ENCODE measurements around the gene HCN3. TPM values are rescaled to one million over a fixed set of nuclear protein-coding genes. Genes with fewer than 3 reads are reported as not detected.
"Not testable (repeated sequence)": the region's sequence is repeated elsewhere in the genome, so short reads cannot be mapped to it uniquely, and the experiment has no call there.

The HCN3 gene
- total and polyA plus RNA-seq, 4 donors = 0.13 to 5.7 (median 2.4) TPM

- H3K36me3 ChIP-seq (ENCODE audit: control insufficient read depth in 1 of 2, insufficient read depth in 2 of 2, low read length in 1 of 2) = no peaks in the 10 kb centered on the region
- no peak overlapping the region for H3K4me3 ChIP-seq (ENCODE audit: low read length in 2 of 2)
- H3K27ac ChIP-seq (ENCODE audit: low read depth in 1 of 2, low read length in 2 of 2) = no peak overlapping the region
- 84 to 86% methylated on average over 6 of the region's 6 CpGs for WGBS, 2 donors
- DNase-seq (peak in 1 of 2 donors; percentile 15), ATAC-seq (ENCODE audit: low FRiP score) (no peak)
- no peaks in the 10 kb centered on the region for H3K27me3 ChIP-seq (ENCODE audit: control insufficient read depth in 1 of 2, insufficient read depth in 2 of 2, low read length in 1 of 2)
- H3K9me3 ChIP-seq (ENCODE audit: control insufficient read depth, low read length) = no peaks in the 10 kb centered on the region
- H3K4me1 ChIP-seq (ENCODE audit: control insufficient read depth in 1 of 2, insufficient read depth in 2 of 2, low read length in 2 of 2) = no peaks in the 10 kb centered on the region
- intact Hi-C loops (cut with DNase I) = no loop called here
Measured at GRCh38 chr1:155326020-155326526, 48.8 kb downstream of the HCN3 start.

GRCh38 chr1:155326631-155327037 is 49.4 kb downstream of the HCN3 start:
- Histone ChIP-seq H3K4me3 (ENCODE audit: low read length in 2 of 2) (no peak overlapping the region), H3K4me1 (ENCODE audit: control insufficient read depth in 1 of 2, insufficient read depth in 2 of 2, low read length in 2 of 2) (no peaks in the 10 kb centered on the region), H3K27ac (ENCODE audit: low read depth in 1 of 2, low read length in 2 of 2) (no peak overlapping the region), H3K36me3 (ENCODE audit: control insufficient read depth in 1 of 2, insufficient read depth in 2 of 2, low read length in 1 of 2) (no peaks in the 10 kb centered on the region), H3K9me3 (ENCODE audit: control insufficient read depth, low read length) (no peaks in the 10 kb centered on the region), H3K27me3 (ENCODE audit: control insufficient read depth in 1 of 2, insufficient read depth in 2 of 2, low read length in 1 of 2) (no peaks in the 10 kb centered on the region)
- 80 to 86% methylated on average over 7 of the region's 7 CpGs for WGBS, 2 donors
- ATAC-seq (ENCODE audit: low FRiP score) (no peak), DNase-seq (peak; percentile 46 to 67)
- intact Hi-C loops (cut with DNase I) = no loop called here

- intact Hi-C loops (cut with DNase I) = no loop called here
Measured at GRCh38 chr1:155327981-155328380, 50.7 kb downstream of the HCN3 start.

GRCh38 chr1:155328856-155329255 is 51.6 kb downstream of the HCN3 start:
- DNase-seq = peak in 1 of 2 donors; percentile 47
- H3K4me1 ChIP-seq (ENCODE audit: control insufficient read depth in 1 of 2, insufficient read depth in 2 of 2, low read length in 2 of 2); H3K4me3 ChIP-seq (ENCODE audit: low read length in 2 of 2); H3K36me3 ChIP-seq (ENCODE audit: control insufficient read depth in 1 of 2, insufficient read depth in 2 of 2, low read length in 1 of 2); H3K27me3 ChIP-seq (ENCODE audit: control insufficient read depth in 1 of 2, insufficient read depth in 2 of 2, low read length in 1 of 2); H3K9me3 ChIP-seq (ENCODE audit: control insufficient read depth, low read length); ATAC-seq (ENCODE audit: low FRiP score); intact Hi-C loops (cut with DNase I); H3K27ac ChIP-seq (ENCODE audit: low read depth in 1 of 2, low read length in 2 of 2): not testable (repeated sequence)
- 36 to 42% methylated on average over 7 of the region's 7 CpGs for WGBS, 2 donors

More at GRCh38 chr1:155327981-155328380, 50.7 kb downstream of the HCN3 start:
- ATAC-seq (ENCODE audit: low FRiP score) (no peak), DNase-seq (peak; percentile 9 to 45)
- WGBS, 2 donors = 78 to 80% methylated on average over 4 of the region's 4 CpGs
- H3K27ac ChIP-seq (ENCODE audit: low read depth in 1 of 2, low read length in 2 of 2) = no peak overlapping the region
- no peaks in the 10 kb centered on the region for H3K36me3 ChIP-seq (ENCODE audit: control insufficient read depth in 1 of 2, insufficient read depth in 2 of 2, low read length in 1 of 2)
- no peaks in the 10 kb centered on the region for H3K4me1 ChIP-seq (ENCODE audit: control insufficient read depth in 1 of 2, insufficient read depth in 2 of 2, low read length in 2 of 2)
- no peaks in the 10 kb centered on the region for H3K27me3 ChIP-seq (ENCODE audit: control insufficient read depth in 1 of 2, insufficient read depth in 2 of 2, low read length in 1 of 2)
- no peak overlapping the region for H3K4me3 ChIP-seq (ENCODE audit: low read length in 2 of 2)
- no peaks in the 10 kb centered on the region for H3K9me3 ChIP-seq (ENCODE audit: control insufficient read depth, low read length)

GRCh38 chr1:155329980-155330598 is 52.8 kb downstream of the HCN3 start:
- Histone ChIP-seq H3K27me3 (ENCODE audit: control insufficient read depth in 1 of 2, insufficient read depth in 2 of 2, low read length in 1 of 2) (no peaks in the 10 kb centered on the region), H3K27ac (ENCODE audit: low read depth in 1 of 2, low read length in 2 of 2) (no peak overlapping the region), H3K4me1 (ENCODE audit: control insufficient read depth in 1 of 2, insufficient read depth in 2 of 2, low read length in 2 of 2) (no peaks in the 10 kb centered on the region), H3K9me3 (ENCODE audit: control insufficient read depth, low read length) (no peaks in the 10 kb centered on the region), H3K36me3 (ENCODE audit: control insufficient read depth in 1 of 2, insufficient read depth in 2 of 2, low read length in 1 of 2) (no peaks in the 10 kb centered on the region), H3K4me3 (ENCODE audit: low read length in 2 of 2) (no peak overlapping the region)
- intact Hi-C loops (cut with DNase I) = no loop called here
- DNase-seq (peak in 1 of 2 donors; percentile 74), ATAC-seq (ENCODE audit: low FRiP score) (no peak)
- WGBS, 2 donors = 85 to 92% methylated on average over 11 of the region's 11 CpGs

- ATAC-seq (ENCODE audit: low FRiP score) = no peak
- peaks cover 4 to 8% of the 10 kb centered on the region in 2 donors for H3K36me3 ChIP-seq (ENCODE audit: control insufficient read depth in 1 of 2, insufficient read depth in 2 of 2, low read length in 1 of 2)
- 38 to 41% methylated on average over 1 of the region's 1 CpG for WGBS, 2 donors
- no peak overlapping the region for H3K27ac ChIP-seq (ENCODE audit: low read depth in 1 of 2, low read length in 2 of 2)
- H3K9me3 ChIP-seq (ENCODE audit: control insufficient read depth, low read length) = no peaks in the 10 kb centered on the region
- intact Hi-C loops (cut with DNase I) = no loop called here
- H3K4me3 ChIP-seq (ENCODE audit: low read length in 2 of 2) = no peak overlapping the region
- H3K27me3 ChIP-seq (ENCODE audit: control insufficient read depth in 1 of 2, insufficient read depth in 2 of 2, low read length in 1 of 2) = no peaks in the 10 kb centered on the region
- no peaks in the 10 kb centered on the region for H3K4me1 ChIP-seq (ENCODE audit: control insufficient read depth in 1 of 2, insufficient read depth in 2 of 2, low read length in 2 of 2)
- no peak for DNase-seq
Measured at GRCh38 chr1:155334962-155335361, 57.7 kb downstream of the HCN3 start.

Other genes starting within 250 kb of the HCN3 start
- 1 to 10 TPM in 1 of 2 donors, under 1 TPM in 1; 0.75 to 1.8 TPM for gene DCST2, start 243.7 kb upstream of the HCN3 start, total RNA-seq
- 1 to 10 TPM in 1 of 2 donors, under 1 TPM in 1; 0.25 to 5.6 TPM for gene DCST2, start 243.7 kb upstream of the HCN3 start, polyA plus RNA-seq
- gene DCST1, start 243.6 kb upstream of the HCN3 start, total RNA-seq = under 1 TPM in 1 of 2 donors, not detected in 1; 0.26 TPM
- not detected for gene DCST1, start 243.6 kb upstream of the HCN3 start, polyA plus RNA-seq
- gene ADAM15, start 226.1 kb upstream of the HCN3 start, total RNA-seq = 100 to 1,000 TPM; 129 to 180 TPM
- 10 to 100 TPM; 17.3 to 89.3 TPM for gene ADAM15, start 226.1 kb upstream of the HCN3 start, polyA plus RNA-seq
- 1 to 10 TPM; 3.0 to 5.7 TPM for gene EFNA4, start 213.7 kb upstream of the HCN3 start, total RNA-seq
- gene EFNA4, start 213.7 kb upstream of the HCN3 start, polyA plus RNA-seq = 1 to 10 TPM; 3.9 to 4.0 TPM
- 1 to 10 TPM; 1.8 to 3.2 TPM for gene EFNA3, start 198.6 kb upstream of the HCN3 start, total RNA-seq
- under 1 TPM in 1 of 2 donors, not detected in 1; 0.41 TPM for gene EFNA3, start 198.6 kb upstream of the HCN3 start, polyA plus RNA-seq
- gene EFNA1, start 149.6 kb upstream of the HCN3 start, total RNA-seq = 10 to 100 TPM; 18.9 to 49.1 TPM
- gene EFNA1, start 149.6 kb upstream of the HCN3 start, polyA plus RNA-seq = 10 to 100 TPM in 1 of 2 donors, 1 to 10 TPM in 1; 7.1 to 12.1 TPM
- gene SLC50A1, start 141.6 kb upstream of the HCN3 start, total RNA-seq = 10 to 100 TPM; 19.8 to 26.8 TPM
- 10 to 100 TPM; 22.7 to 28.2 TPM for gene SLC50A1, start 141.6 kb upstream of the HCN3 start, polyA plus RNA-seq
- 10 to 100 TPM; 42.4 to 52.4 TPM for gene DPM3, start 136.9 kb upstream of the HCN3 start, total RNA-seq
- gene DPM3, start 136.9 kb upstream of the HCN3 start, polyA plus RNA-seq = 100 to 1,000 TPM; 162 to 200 TPM
- gene KRTCAP2, start 104.2 kb upstream of the HCN3 start, total RNA-seq = 100 to 1,000 TPM; 136 to 143 TPM
- gene KRTCAP2, start 104.2 kb upstream of the HCN3 start, polyA plus RNA-seq = 100 to 1,000 TPM; 179 to 255 TPM
- 1 to 10 TPM; 1.6 to 3.4 TPM for gene TRIM46, start 103.6 kb upstream of the HCN3 start, total RNA-seq
- gene TRIM46, start 103.6 kb upstream of the HCN3 start, polyA plus RNA-seq = 1 to 10 TPM in 1 of 2 donors, under 1 TPM in 1; 0.50 to 2.1 TPM
- gene THBS3, start 69.6 kb upstream of the HCN3 start, total RNA-seq = 10 to 100 TPM; 58.9 to 97.9 TPM
- 100 to 1,000 TPM in 1 of 2 donors, 10 to 100 TPM in 1; 21.7 to 195 TPM for gene THBS3, start 69.6 kb upstream of the HCN3 start, polyA plus RNA-seq
- gene MTX1, start 68.8 kb upstream of the HCN3 start, total RNA-seq = 10 to 100 TPM; 20.3 to 21.3 TPM
- gene MTX1, start 68.8 kb upstream of the HCN3 start, polyA plus RNA-seq = 10 to 100 TPM; 26.2 to 52.9 TPM
- 10 to 100 TPM; 22.8 to 28.7 TPM for gene ENTREP3, start 22.0 kb upstream of the HCN3 start, total RNA-seq
- 10 to 100 TPM in 1 of 2 donors, 1 to 10 TPM in 1; 6.0 to 25.4 TPM for gene ENTREP3, start 22.0 kb upstream of the HCN3 start, polyA plus RNA-seq
- 10 to 100 TPM; 36.9 to 39.7 TPM for gene SCAMP3, start 15.1 kb upstream of the HCN3 start, total RNA-seq
- 10 to 100 TPM; 11.9 to 46.8 TPM for gene SCAMP3, start 15.1 kb upstream of the HCN3 start, polyA plus RNA-seq
- 10 to 100 TPM; 39.6 to 63.0 TPM for gene CLK2, start 4.0 kb upstream of the HCN3 start, total RNA-seq
- gene CLK2, start 4.0 kb upstream of the HCN3 start, polyA plus RNA-seq = 10 to 100 TPM in 1 of 2 donors, 1 to 10 TPM in 1; 9.3 to 88.6 TPM
- not detected for gene PKLR, start 24.0 kb downstream of the HCN3 start, total RNA-seq
- gene PKLR, start 24.0 kb downstream of the HCN3 start, polyA plus RNA-seq = 1 to 10 TPM in 1 of 2 donors, not detected in 1; 1.0 TPM
- gene FDPS, start 31.4 kb downstream of the HCN3 start, total RNA-seq = 100 to 1,000 TPM in 1 of 2 donors, 10 to 100 TPM in 1; 88.6 to 104 TPM
- gene FDPS, start 31.4 kb downstream of the HCN3 start, polyA plus RNA-seq = 100 to 1,000 TPM in 1 of 2 donors, 10 to 100 TPM in 1; 72.9 to 127 TPM
- gene RUSC1, start 43.4 kb downstream of the HCN3 start, total RNA-seq = 10 to 100 TPM; 41.2 to 50.8 TPM
- gene RUSC1, start 43.4 kb downstream of the HCN3 start, polyA plus RNA-seq = 100 to 1,000 TPM in 1 of 2 donors, 10 to 100 TPM in 1; 19.7 to 102 TPM